ENCODE results near the gene KRT16. TPM values are rescaled to one million over a fixed set of nuclear protein-coding genes. Genes with fewer than 3 reads are reported as not detected.

Gene KRT16
- total and polyA plus RNA-seq, 2 donors (not counting 3 experiments of a cell fraction or from before 2014, with no cell fraction given): not detected

DNA sequence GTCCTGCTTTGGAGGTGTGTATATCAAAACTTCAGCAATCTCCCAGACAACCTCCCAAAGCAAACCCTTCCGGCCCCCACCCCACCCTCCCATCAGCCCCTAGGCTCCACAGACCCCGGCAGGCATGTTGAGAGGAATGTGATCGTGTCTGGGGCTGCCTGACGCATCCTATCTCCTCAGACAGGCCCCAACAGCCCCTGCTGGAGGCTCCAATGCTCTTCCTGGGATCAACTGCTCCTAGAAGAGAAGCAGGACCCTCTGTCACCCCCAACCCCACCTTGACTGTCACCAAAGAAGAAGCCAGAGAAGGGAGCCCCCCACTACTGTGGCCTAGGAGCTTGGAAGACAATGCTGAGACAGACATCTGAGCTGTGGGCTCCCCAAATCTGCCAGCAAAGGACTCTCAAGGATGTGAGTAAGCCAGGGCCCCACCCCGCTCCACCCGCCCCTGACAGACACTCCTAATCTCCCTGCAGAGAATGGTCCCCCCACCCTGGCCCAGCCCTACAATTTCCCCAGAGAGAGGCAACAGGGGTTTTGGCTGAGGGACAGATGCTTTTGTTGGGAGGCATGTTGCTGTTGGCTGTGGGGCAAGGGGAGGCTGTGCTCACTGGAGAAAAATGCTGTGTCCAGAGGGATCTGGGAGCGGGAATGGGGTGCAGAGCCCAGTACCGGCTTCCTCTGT is 24.3 kb downstream of the KRT16 start:
- intact Hi-C loops (cut with micrococcal nuclease): no loop called here
- Histone ChIP-seq H3K9me3 (replicated peaks; ENCODE audit: control insufficient read depth, insufficient read depth, low read length) (no peaks in the 10 kb centered on the region), H3K27me3 (ENCODE audit: control insufficient read depth in 2 of 2, insufficient read depth in 2 of 2, low read length in 2 of 2) (no peaks in the 10 kb centered on the region), H3K9me1 (replicated peaks; ENCODE audit: control insufficient read depth, extremely low read depth, insufficient read depth, low read length) (no peaks in the 10 kb centered on the region), H4K20me1 (replicated peaks; ENCODE audit: control insufficient read depth, extremely low read depth, insufficient read depth, low read length) (no peaks in the 10 kb centered on the region), H3K9ac (replicated peaks; ENCODE audit: extremely low read depth, insufficient read depth, low read length) (no peak overlapping the region), H3K4me3 (replicated peaks in 1 of 3; ENCODE audit: insufficient read depth in 1 of 3, low read depth in 1 of 3, low read length in 3 of 3) (no peak overlapping the region), H3K4me2 (ENCODE audit: insufficient read depth, low read length) (no peak overlapping the region), H3K79me2 (ENCODE audit: control insufficient read depth, insufficient read depth, low read length) (no peaks in the 10 kb centered on the region), H3K36me3 (ENCODE audit: control insufficient read depth in 2 of 2, extremely low read depth in 1 of 2, insufficient read depth in 2 of 2, low read length in 2 of 2) (no peaks in the 10 kb centered on the region), H3K27ac (ENCODE audit: insufficient read depth, low read depth, low read length) (no peak overlapping the region), H2AFZ (ENCODE audit: low read depth, low read length) (no peak overlapping the region), H3K4me1 (ENCODE audit: control insufficient read depth, extremely low read depth, insufficient read depth, low read length) (no peaks in the 10 kb centered on the region)
- CTCF ChIA-PET: no interaction called here
- DNase-seq (ENCODE audit: low read depth, low spot score): no peak
- dilution Hi-C loops (cut with MboI; ENCODE audit: extremely low pct_ligation_motif_present, low sequenced_read_pairs): no loop called here
- POLR2A ChIA-PET: no interaction called here
- no peak for FAIRE-seq
- no TSS peak for BruUV-seq (replicated peaks)
- TF ChIP-seq MYC (IDR thresholded peaks at IDR 0.05; ENCODE audit: low read depth, low read length): no peak
- TF ChIP-seq FOS (IDR thresholded peaks at IDR 0.05; ENCODE audit: borderline replicate concordance, insufficient read depth, low read length): no peak
- no peak for TF ChIP-seq POLR2AphosphoS5 (IDR thresholded peaks at IDR 0.05; ENCODE audit: insufficient read depth, low read depth, low read length)
- TF ChIP-seq GATA2 (IDR thresholded peaks at IDR 0.05; ENCODE audit: insufficient read depth, insufficient read length, low read depth, low read length): no peak
- no peak for TF ChIP-seq EZH2 (IDR thresholded peaks at IDR 0.05; ENCODE audit: borderline replicate concordance, low read depth, low read length, severe bottlenecking)
- TF ChIP-seq JUN (IDR thresholded peaks at IDR 0.05; ENCODE audit: borderline replicate concordance, insufficient read depth, insufficient read length, low read depth): no peak
- TF ChIP-seq, protein P1, sequence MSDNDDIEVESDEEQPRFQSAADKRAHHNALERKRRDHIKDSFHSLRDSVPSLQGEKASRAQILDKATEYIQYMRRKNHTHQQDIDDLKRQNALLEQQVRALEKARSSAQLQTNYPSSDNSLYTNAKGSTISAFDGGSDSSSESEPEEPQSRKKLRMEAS (IDR thresholded peaks at IDR 0.05; ENCODE audit: insufficient read depth, insufficient read length): no peak
- no peak for TF ChIP-seq POLR2A (IDR thresholded peaks at IDR 0.05; ENCODE audit: low read depth, low read length)
- TF ChIP-seq, protein P2, sequence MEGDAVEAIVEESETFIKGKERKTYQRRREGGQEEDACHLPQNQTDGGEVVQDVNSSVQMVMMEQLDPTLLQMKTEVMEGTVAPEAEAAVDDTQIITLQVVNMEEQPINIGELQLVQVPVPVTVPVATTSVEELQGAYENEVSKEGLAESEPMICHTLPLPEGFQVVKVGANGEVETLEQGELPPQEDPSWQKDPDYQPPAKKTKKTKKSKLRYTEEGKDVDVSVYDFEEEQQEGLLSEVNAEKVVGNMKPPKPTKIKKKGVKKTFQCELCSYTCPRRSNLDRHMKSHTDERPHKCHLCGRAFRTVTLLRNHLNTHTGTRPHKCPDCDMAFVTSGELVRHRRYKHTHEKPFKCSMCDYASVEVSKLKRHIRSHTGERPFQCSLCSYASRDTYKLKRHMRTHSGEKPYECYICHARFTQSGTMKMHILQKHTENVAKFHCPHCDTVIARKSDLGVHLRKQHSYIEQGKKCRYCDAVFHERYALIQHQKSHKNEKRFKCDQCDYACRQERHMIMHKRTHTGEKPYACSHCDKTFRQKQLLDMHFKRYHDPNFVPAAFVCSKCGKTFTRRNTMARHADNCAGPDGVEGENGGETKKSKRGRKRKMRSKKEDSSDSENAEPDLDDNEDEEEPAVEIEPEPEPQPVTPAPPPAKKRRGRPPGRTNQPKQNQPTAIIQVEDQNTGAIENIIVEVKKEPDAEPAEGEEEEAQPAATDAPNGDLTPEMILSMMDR (IDR thresholded peaks at IDR 0.05; ENCODE audit: extremely low read depth in 1 of 2, insufficient read depth in 1 of 2, low read depth in 1 of 2, low read length in 2 of 2): no peak
